ENCODE data around the gene FGFR1OP2. TPM values are rescaled to one million over a fixed set of nuclear protein-coding genes. Genes with fewer than 3 reads are reported as not detected.

The FGFR1OP2 gene
- total RNA-seq, 2 donors from 2014 or later = 42.2 to 71.3 TPM

GRCh38 chr12:26906024-26906423 is 32.2 kb upstream of the FGFR1OP2 start:
- peaks cover 12% of the 10 kb centered on the region for H3K9me3 ChIP-seq (ENCODE audit: control insufficient read depth, low read length)
- H3K4me1 ChIP-seq (ENCODE audit: control insufficient read depth, insufficient read depth, low read length) = no peaks in the 10 kb centered on the region
- no peak overlapping the region for H3K4me3 Mint-ChIP-seq
- H3K27ac Mint-ChIP-seq = no peak overlapping the region
- H3K9ac ChIP-seq (ENCODE audit: extremely low read depth, low read length, poor library complexity, severe bottlenecking) = no peak overlapping the region
- no peaks in the 10 kb centered on the region for H3K27me3 ChIP-seq (ENCODE audit: control insufficient read depth, insufficient read depth, low read length, poor library complexity, severe bottlenecking)
- no peaks in the 10 kb centered on the region for H3K4me1 Mint-ChIP-seq
- peaks cover 53% of the 10 kb centered on the region for H3K36me3 ChIP-seq (ENCODE audit: control insufficient read depth, insufficient read depth, low read length)
- H3K36me3 Mint-ChIP-seq (ENCODE audit: low read depth) = peaks cover 60% of the 10 kb centered on the region
- H3K27ac ChIP-seq (ENCODE audit: low read depth, low read length) = no peak overlapping the region
- H3K27me3 Mint-ChIP-seq (ENCODE audit: insufficient read depth) = no peaks in the 10 kb centered on the region
- peaks cover 18% of the 10 kb centered on the region for H3K9me3 Mint-ChIP-seq
- TF ChIP-seq CTCF (conservative IDR thresholded peaks at IDR 0.05) = no peak
- 100% methylated on average over 1 of the region's 1 CpG; no CpG with 5 or more reads in 1 of the 2 experiments for WGBS, 2 experiments (ENCODE audit: insufficient coverage in 1 of 2, insufficient read length in 1 of 2)
- DNase-seq = no peak
- H3K4me3 ChIP-seq (ENCODE audit: low read length) = no peak overlapping the region

GRCh38 chr12:26906704-26907103 is 31.6 kb upstream of the FGFR1OP2 start:
- peaks cover 60% of the 10 kb centered on the region for H3K36me3 ChIP-seq (ENCODE audit: control insufficient read depth, insufficient read depth, low read length)
- no peaks in the 10 kb centered on the region for H3K27me3 ChIP-seq (ENCODE audit: control insufficient read depth, insufficient read depth, low read length, poor library complexity, severe bottlenecking)
- no peak for TF ChIP-seq CTCF (conservative IDR thresholded peaks at IDR 0.05)
- Mint-ChIP-seq H3K36me3 (ENCODE audit: low read depth) (peaks cover 60% of the 10 kb centered on the region), H3K9me3 (peaks cover 18% of the 10 kb centered on the region), H3K4me3 (no peak overlapping the region), H3K27ac (no peak overlapping the region), H3K4me1 (no peaks in the 10 kb centered on the region), H3K27me3 (ENCODE audit: insufficient read depth) (no peaks in the 10 kb centered on the region)
- no peak for DNase-seq
- no peaks in the 10 kb centered on the region for H3K4me1 ChIP-seq (ENCODE audit: control insufficient read depth, insufficient read depth, low read length)
- H3K27ac ChIP-seq (ENCODE audit: low read depth, low read length) = no peak overlapping the region
- H3K9me3 ChIP-seq (ENCODE audit: control insufficient read depth, low read length) = peaks cover 12% of the 10 kb centered on the region
- H3K4me3 ChIP-seq (ENCODE audit: low read length) = no peak overlapping the region
- 80 to 94% methylated on average over 1 of the region's 1 CpG for WGBS, 2 experiments (ENCODE audit: insufficient coverage in 1 of 2, insufficient read length in 1 of 2)
- no peak overlapping the region for H3K9ac ChIP-seq (ENCODE audit: extremely low read depth, low read length, poor library complexity, severe bottlenecking)

- no peaks in the 10 kb centered on the region for H3K9me3 Mint-ChIP-seq
- H3K9me3 ChIP-seq (ENCODE audit: control insufficient read depth, low read length) = no peaks in the 10 kb centered on the region
- H3K4me3 ChIP-seq (ENCODE audit: low read length) = no peak overlapping the region
- no peak overlapping the region for H3K27ac ChIP-seq (ENCODE audit: low read depth, low read length)
- H3K36me3 Mint-ChIP-seq (ENCODE audit: low read depth) = peaks cover 48% of the 10 kb centered on the region
- no peak overlapping the region for H3K27ac Mint-ChIP-seq
- TF ChIP-seq CTCF (conservative IDR thresholded peaks at IDR 0.05) = peak; percentile 43
- peaks cover 48% of the 10 kb centered on the region for H3K36me3 ChIP-seq (ENCODE audit: control insufficient read depth, insufficient read depth, low read length)
- H3K9ac ChIP-seq (ENCODE audit: extremely low read depth, low read length, poor library complexity, severe bottlenecking) = no peak overlapping the region
- 81 to 96% methylated on average over 4 of the region's 5 CpGs for WGBS, 2 experiments (ENCODE audit: insufficient coverage in 1 of 2, insufficient read length in 1 of 2)
- H3K4me1 ChIP-seq (ENCODE audit: control insufficient read depth, insufficient read depth, low read length) = no peaks in the 10 kb centered on the region
- H3K4me1 Mint-ChIP-seq = no peaks in the 10 kb centered on the region
- H3K4me3 Mint-ChIP-seq = no peak overlapping the region
- no peaks in the 10 kb centered on the region for H3K27me3 Mint-ChIP-seq (ENCODE audit: insufficient read depth)
- no peaks in the 10 kb centered on the region for H3K27me3 ChIP-seq (ENCODE audit: control insufficient read depth, insufficient read depth, low read length, poor library complexity, severe bottlenecking)
- DNase-seq = no peak
These were observed 19.7 kb upstream of the FGFR1OP2 start for GRCh38 chr12:26918321-26919215.

Measured in endodermal cell (in vitro differentiated cells).